Measurements from ENCODE around the gene RAB17. TPM values are rescaled to one million over a fixed set of nuclear protein-coding genes. Genes with fewer than 3 reads are reported as not detected.

The RAB17 gene
- total RNA-seq, 1 experiment from 2014 or later: 86.3 TPM

GRCh38 chr2:237593596-237594320, 3.2 kb upstream of the RAB17 start:
- intact Hi-C loops (cut with micrococcal nuclease; ENCODE audit: unreplicated experiment): loop anchor here (5.0 to 10.0 kb wide), 2 partner anchors 271 to 664 kb away; no protein-coding TSS in a partner anchor
- H3F3A ChIP-seq (ENCODE audit: insufficient read depth, low read depth): peaks cover 37% of the 10 kb centered on the region

GRCh38 chr2:237593036-237593435, 2.5 kb upstream of the RAB17 start:
- H3K36me3 ChIP-seq (ENCODE audit: low read depth): no peaks in the 10 kb centered on the region
- no peaks in the 10 kb centered on the region for H3K27me3 ChIP-seq (ENCODE audit: insufficient read depth, low read depth)
- H3K4me1 ChIP-seq (replicated peaks; ENCODE audit: insufficient read depth): peaks cover 25% of the 10 kb centered on the region
- ChIA-PET CTCF (no interaction called here), POLR2A (ENCODE audit: unreplicated experiment) (interaction anchor here (0.9 kb wide), 1 partner anchor 24 kb away, joined by 11 read pairs; no protein-coding TSS in a partner anchor)
- H3K27ac ChIP-seq: no peak overlapping the region
- H4K20me1 ChIP-seq (ENCODE audit: insufficient read depth): 0 out of 2 replicates have a peak, but pooled peaks cover 2% of the 10 kb centered on the region
- peaks cover 38% of the 10 kb centered on the region for H3F3A ChIP-seq (ENCODE audit: insufficient read depth, low read depth)
- intact Hi-C loops (cut with micrococcal nuclease; ENCODE audit: unreplicated experiment): loop anchor here (5.0 to 10.0 kb wide), 2 partner anchors 272 to 664 kb away; no protein-coding TSS in a partner anchor
- H3K4me3 ChIP-seq: no peak overlapping the region
- TF ChIP-seq CTCF (conservative IDR thresholded peaks at IDR 0.05) (no peak), EZH2 (IDR thresholded peaks at IDR 0.05; ENCODE audit: low read depth) (no peak)
- H3K9me3 ChIP-seq (ENCODE audit: insufficient read depth, low read depth): no peaks in the 10 kb centered on the region
- H3K9me2 ChIP-seq (ENCODE audit: insufficient read depth): no peaks in the 10 kb centered on the region
- no peak for DNase-seq
- H2AFZ ChIP-seq: no peak overlapping the region
- H3K79me2 ChIP-seq (ENCODE audit: low read depth): peaks cover 28% of the 10 kb centered on the region
- BruUV-seq (replicated peaks): no TSS peak
- no peak overlapping the region for H3K4me2 ChIP-seq

More at GRCh38 chr2:237593596-237594320, 3.2 kb upstream of the RAB17 start:
- H3K4me2 ChIP-seq: no peak overlapping the region
- H4K20me1 ChIP-seq (ENCODE audit: insufficient read depth): no peaks in the 10 kb centered on the region
- H3K4me1 ChIP-seq (replicated peaks; ENCODE audit: insufficient read depth): peaks cover 18% of the 10 kb centered on the region
- H3K9me2 ChIP-seq (ENCODE audit: insufficient read depth): no peaks in the 10 kb centered on the region
- no peaks in the 10 kb centered on the region for H3K9me3 ChIP-seq (ENCODE audit: insufficient read depth, low read depth)
- CTCF ChIA-PET: no interaction called here
- no TSS peak for BruUV-seq (replicated peaks)
- no peak overlapping the region for H3K27ac ChIP-seq
- POLR2A ChIA-PET (ENCODE audit: unreplicated experiment): no interaction called here
- no peaks in the 10 kb centered on the region for H3K27me3 ChIP-seq (ENCODE audit: insufficient read depth, low read depth)
- H2AFZ ChIP-seq: no peak overlapping the region
- no peaks in the 10 kb centered on the region for H3K36me3 ChIP-seq (ENCODE audit: low read depth)
- peaks cover 21% of the 10 kb centered on the region for H3K79me2 ChIP-seq (ENCODE audit: low read depth)
- no peak for TF ChIP-seq EZH2 (IDR thresholded peaks at IDR 0.05; ENCODE audit: low read depth)
- TF ChIP-seq CTCF (conservative IDR thresholded peaks at IDR 0.05): no peak
- H3K4me3 ChIP-seq: no peak overlapping the region
- no peak for DNase-seq

GRCh38 chr2:237592425-237592980, 2.0 kb upstream of the RAB17 start:
- Histone ChIP-seq H3K9me2 (ENCODE audit: insufficient read depth) (no peaks in the 10 kb centered on the region), H3K36me3 (ENCODE audit: low read depth) (no peaks in the 10 kb centered on the region), H3K9me3 (ENCODE audit: insufficient read depth, low read depth) (no peaks in the 10 kb centered on the region), H4K20me1 (ENCODE audit: insufficient read depth) (0 out of 2 replicates have a peak, but pooled peaks cover 2% of the 10 kb centered on the region), H3K4me1 (replicated peaks; ENCODE audit: insufficient read depth) (peaks cover 28% of the 10 kb centered on the region), H3K27ac (peak overlapping the region; percentile 85; the same call in 1 of the 2 replicates), H2AFZ (no peak overlapping the region), H3K27me3 (ENCODE audit: insufficient read depth, low read depth) (no peaks in the 10 kb centered on the region), H3F3A (ENCODE audit: insufficient read depth, low read depth) (peaks cover 38% of the 10 kb centered on the region), H3K4me2 (peak overlapping the region; percentile 84), H3K79me2 (ENCODE audit: low read depth) (peaks cover 33% of the 10 kb centered on the region), H3K4me3 (peak overlapping the region; percentile 64; the same call in 1 of the 2 replicates)
- POLR2A ChIA-PET (ENCODE audit: unreplicated experiment): interaction anchor here (0.9 kb wide), 1 partner anchor 25 kb away, joined by 11 read pairs; no protein-coding TSS in a partner anchor
- CTCF ChIA-PET: interaction anchor here (0.7 kb wide), 1 partner anchor 44 kb away, joined by 3 read pairs; no protein-coding TSS in a partner anchor
- intact Hi-C loops (cut with micrococcal nuclease; ENCODE audit: unreplicated experiment): loop anchor here (5.0 to 10.0 kb wide), 2 partner anchors 272 to 665 kb away; no protein-coding TSS in a partner anchor
- DNase-seq: no peak
- BruUV-seq (replicated peaks): no TSS peak
- TF ChIP-seq CTCF (conservative IDR thresholded peaks at IDR 0.05) (no peak), EZH2 (IDR thresholded peaks at IDR 0.05; ENCODE audit: low read depth) (no peak)

Data from PC-9 (cell line).